IPS DF 6.9 (cell line): ENCODE data around the gene FOXP1.

ENCODE experiments used
- DNase-seq: peaks from one replicate; pipeline ENCODE4 v3.0.0-alpha.2; 2013; ENCODE audit warnings: low read depth, low spot score
- H3K27ac ChIP-seq: one replicate; pipeline ENCODE4 v1.5.1; 2013; ENCODE audit warnings: low read length, control low read depth
- H3K27me3 ChIP-seq: 2 replicates; pipeline ENCODE4 v1.6.1; 2013; ENCODE audit warnings: mild to moderate bottlenecking, low read length; ENCODE audit not compliant: control insufficient read depth, insufficient read depth
- H3K36me3 ChIP-seq: 2 replicates; pipeline ENCODE4 v1.6.1; 2013; ENCODE audit warnings: low read length; ENCODE audit not compliant: control insufficient read depth, insufficient read depth
- H3K4me1 ChIP-seq: 2 replicates; pipeline ENCODE4 v1.6.1; 2013; ENCODE audit warnings: low read length; ENCODE audit not compliant: control insufficient read depth, insufficient read depth
- H3K4me3 ChIP-seq: 2 replicates; pipeline ENCODE4 v1.5.1; 2013; ENCODE audit warnings: mild to moderate bottlenecking, low read length
- H3K9me3 ChIP-seq: 2 replicates; pipeline ENCODE4 v1.6.1; 2013; ENCODE audit warnings: low read length, inconsistent platforms; ENCODE audit not compliant: control insufficient read depth, insufficient read depth
- WGBS: extraction: QIAGEN DNeasy Blood & Tissue Kit; methylation state at CpG from one replicate; pipeline ENCODE4 v1.1.7; 2013; ENCODE audit warnings: mixed read lengths, missing lambda C conversion rate; ENCODE audit not compliant: insufficient read length, insufficient coverage; 5-methylcytosine and 5-hydroxymethylcytosine counted together

FOXP1 gene

DNA sequence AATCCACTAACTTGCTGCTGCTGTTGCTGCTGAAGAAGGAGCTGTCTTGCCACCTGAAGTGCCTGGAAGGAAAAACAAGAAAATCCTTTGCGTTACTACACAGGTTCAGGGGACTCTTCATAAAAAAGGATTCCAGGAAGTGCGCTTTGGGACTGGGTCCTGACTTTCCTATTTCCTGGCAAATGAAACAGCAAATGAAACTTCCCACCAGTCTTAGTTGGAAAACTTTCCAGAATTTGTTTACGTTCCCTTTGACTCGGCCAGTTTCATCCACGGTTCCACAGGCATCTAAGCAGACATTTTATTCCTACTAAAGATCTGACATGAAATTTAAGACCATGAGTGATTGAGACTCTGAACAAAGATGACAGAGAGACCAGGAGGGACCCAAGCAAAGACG lies 471.0 kb downstream of the FOXP1 start:
- no peaks in the 10 kb centered on the region for H3K9me3 ChIP-seq
- H3K36me3 ChIP-seq, result no peaks in the 10 kb centered on the region
- no peaks in the 10 kb centered on the region for H3K27me3 ChIP-seq
- no peak overlapping the region for H3K27ac ChIP-seq
- H3K4me1 ChIP-seq, result no peaks in the 10 kb centered on the region
- DNase-seq, result no peak
- WGBS, result no CpG with 5 or more reads among the region's 6 CpGs
- no peak overlapping the region for H3K4me3 ChIP-seq

- Histone ChIP-seq H3K4me1 (no peaks in the 10 kb centered on the region), H3K9me3 (no peaks in the 10 kb centered on the region), H3K27ac (no peak overlapping the region), H3K36me3 (no peaks in the 10 kb centered on the region), H3K4me3 (no peak overlapping the region), H3K27me3 (no peaks in the 10 kb centered on the region)
- WGBS, result no CpG with 5 or more reads among the region's 6 CpGs
- DNase-seq, result no peak
Measured at GRCh38 chr3:71111784-71112440, 471.6 kb downstream of the FOXP1 start.

DNA sequence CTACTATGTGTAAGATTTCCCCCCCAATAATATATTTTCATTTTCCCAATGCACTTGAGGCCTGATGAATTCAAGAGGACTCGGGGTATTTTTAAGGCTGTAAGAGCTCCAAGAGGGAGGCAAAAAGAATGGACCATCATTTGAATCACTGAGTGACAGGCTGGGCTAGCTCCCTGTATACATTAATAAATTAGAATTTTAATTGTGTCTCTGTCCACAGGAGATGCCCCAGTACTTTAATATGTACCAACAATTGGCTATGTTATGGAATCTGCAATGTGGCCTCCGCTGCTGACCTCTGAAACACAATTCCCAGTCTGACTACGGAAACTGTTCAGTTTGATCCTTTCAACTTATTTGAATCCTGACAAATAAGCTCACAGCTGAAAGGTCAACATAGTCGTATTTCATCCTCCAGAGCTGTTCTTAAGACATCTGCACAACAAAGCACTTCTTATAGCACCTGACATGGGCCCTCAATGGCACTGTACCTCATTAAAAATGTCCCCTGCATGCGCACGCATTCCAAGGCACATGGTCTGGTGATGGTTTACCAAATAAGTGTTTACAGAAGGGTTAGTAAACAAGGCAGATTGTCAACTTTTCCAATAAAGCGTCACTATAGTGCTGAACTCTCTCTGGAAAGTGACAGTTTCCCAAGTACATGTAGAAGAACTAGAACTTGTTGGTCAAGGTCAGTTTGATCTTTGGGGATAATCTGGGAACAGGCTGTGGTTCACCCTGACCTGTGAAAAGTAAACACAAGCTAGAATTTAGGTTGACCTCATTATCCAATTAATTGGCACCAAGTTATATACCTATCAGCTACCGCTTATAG lies 472.9 kb downstream of the FOXP1 start:
- WGBS, result no CpG with 5 or more reads among the region's 8 CpGs
- Histone ChIP-seq H3K27me3 (no peaks in the 10 kb centered on the region), H3K9me3 (no peaks in the 10 kb centered on the region), H3K27ac (no peak overlapping the region), H3K4me1 (no peaks in the 10 kb centered on the region), H3K36me3 (no peaks in the 10 kb centered on the region), H3K4me3 (no peak overlapping the region)
- DNase-seq, result no peak

- DNase-seq, result no peak
Measured at GRCh38 chr3:71109977-71110285, 473.6 kb downstream of the FOXP1 start.

GRCh38 chr3:71109241-71109976 lies 474.1 kb downstream of the FOXP1 start:
- 0 out of 2 replicates have a peak, but pooled peaks cover 1% of the 10 kb centered on the region for H3K4me1 ChIP-seq
- no peak for DNase-seq
- no CpG with 5 or more reads among the region's 8 CpGs for WGBS
- no peaks in the 10 kb centered on the region for H3K9me3 ChIP-seq
- no peaks in the 10 kb centered on the region for H3K27me3 ChIP-seq
- H3K36me3 ChIP-seq, result no peaks in the 10 kb centered on the region
- no peak overlapping the region for H3K4me3 ChIP-seq
- H3K27ac ChIP-seq, result no peak overlapping the region

More at GRCh38 chr3:71109977-71110285, 473.6 kb downstream of the FOXP1 start:
- Histone ChIP-seq H3K9me3 (no peaks in the 10 kb centered on the region), H3K36me3 (no peaks in the 10 kb centered on the region), H3K27ac (no peak overlapping the region), H3K4me1 (0 out of 2 replicates have a peak, but pooled peaks cover 1% of the 10 kb centered on the region), H3K27me3 (no peaks in the 10 kb centered on the region), H3K4me3 (no peak overlapping the region)
- WGBS, result no CpG with 5 or more reads among the region's 3 CpGs

- no peaks in the 10 kb centered on the region for H3K27me3 ChIP-seq
- H3K36me3 ChIP-seq, result no peaks in the 10 kb centered on the region
- no peak overlapping the region for H3K4me3 ChIP-seq
- WGBS, result no CpG with 5 or more reads among the region's 3 CpGs
- DNase-seq, result no peak
- 0 out of 2 replicates have a peak, but pooled peaks cover 1% of the 10 kb centered on the region for H3K4me1 ChIP-seq
- H3K9me3 ChIP-seq, result no peaks in the 10 kb centered on the region
- H3K27ac ChIP-seq, result no peak overlapping the region
Measured at GRCh38 chr3:71107926-71108325, 475.6 kb downstream of the FOXP1 start.

- no peak overlapping the region for H3K4me3 ChIP-seq
- no peak overlapping the region for H3K27ac ChIP-seq
- H3K4me1 ChIP-seq, result 0 out of 2 replicates have a peak, but pooled peaks cover 1% of the 10 kb centered on the region
- no peaks in the 10 kb centered on the region for H3K9me3 ChIP-seq
- H3K36me3 ChIP-seq, result no peaks in the 10 kb centered on the region
- no peaks in the 10 kb centered on the region for H3K27me3 ChIP-seq
- WGBS, result no CpG with 5 or more reads among the region's 6 CpGs
- no peak for DNase-seq
Measured at GRCh38 chr3:71104976-71105375, 478.6 kb downstream of the FOXP1 start.

DNA sequence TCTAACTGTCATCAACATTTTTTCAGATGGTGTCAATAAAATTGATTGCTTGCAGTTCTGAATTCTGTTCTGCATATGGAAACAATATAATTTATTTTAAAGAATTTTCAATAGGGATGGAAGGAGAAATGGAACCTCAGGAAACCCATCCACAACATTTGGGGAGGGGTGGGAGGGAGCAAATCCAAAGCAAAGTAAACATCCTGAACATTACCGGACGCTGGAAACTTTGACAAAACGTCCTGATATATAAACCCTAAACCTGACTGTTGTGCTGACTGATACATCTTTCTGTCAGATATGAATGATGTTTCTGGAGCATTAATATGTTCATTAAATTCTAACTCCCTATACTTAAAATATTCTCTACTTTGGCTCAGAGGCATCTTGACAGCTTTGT lies 479.0 kb downstream of the FOXP1 start:
- Histone ChIP-seq H3K4me1 (0 out of 2 replicates have a peak, but pooled peaks cover 1% of the 10 kb centered on the region), H3K36me3 (no peaks in the 10 kb centered on the region), H3K27me3 (no peaks in the 10 kb centered on the region), H3K4me3 (no peak overlapping the region), H3K27ac (no peak overlapping the region), H3K9me3 (no peaks in the 10 kb centered on the region)
- no peak for DNase-seq
- WGBS, result no CpG with 5 or more reads among the region's 3 CpGs

- no peaks in the 10 kb centered on the region for H3K36me3 ChIP-seq
- WGBS, result no CpG with 5 or more reads among the region's 6 CpGs
- H3K9me3 ChIP-seq, result no peaks in the 10 kb centered on the region
- H3K4me1 ChIP-seq, result 0 out of 2 replicates have a peak, but pooled peaks cover 1% of the 10 kb centered on the region
- H3K27ac ChIP-seq, result no peak overlapping the region
- no peak for DNase-seq
- H3K27me3 ChIP-seq, result no peaks in the 10 kb centered on the region
- H3K4me3 ChIP-seq, result no peak overlapping the region
Measured at GRCh38 chr3:71104121-71104541, 479.4 kb downstream of the FOXP1 start.

DNA sequence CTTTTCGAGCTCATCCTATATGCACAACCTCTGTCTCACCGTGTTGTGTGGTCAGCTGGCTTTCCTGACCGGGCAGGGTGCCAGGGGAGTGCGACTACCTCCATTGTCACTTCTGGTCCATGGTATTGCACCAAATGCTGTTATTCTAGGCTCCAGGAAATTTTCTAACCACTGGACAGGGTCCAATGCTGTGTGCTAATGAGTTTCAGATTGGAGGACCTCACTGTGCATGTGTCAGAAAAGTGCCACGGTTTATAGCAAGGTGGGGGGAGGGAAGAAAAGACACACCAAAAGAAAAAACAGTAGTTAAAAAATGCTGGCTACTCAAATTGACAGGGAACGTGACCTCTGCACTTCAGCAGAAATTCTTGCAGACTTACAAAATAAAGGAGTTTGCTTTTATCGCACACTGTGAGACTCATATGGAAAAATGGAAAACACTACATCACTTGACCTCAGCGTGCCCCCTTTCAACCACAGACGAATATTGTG lies 480.1 kb downstream of the FOXP1 start:
- no CpG with 5 or more reads among the region's 9 CpGs for WGBS
- no peak overlapping the region for H3K4me3 ChIP-seq
- 0 out of 2 replicates have a peak, but pooled peaks cover 1% of the 10 kb centered on the region for H3K4me1 ChIP-seq
- no peak for DNase-seq
- no peak overlapping the region for H3K27ac ChIP-seq
- no peaks in the 10 kb centered on the region for H3K9me3 ChIP-seq
- no peaks in the 10 kb centered on the region for H3K27me3 ChIP-seq
- H3K36me3 ChIP-seq, result no peaks in the 10 kb centered on the region
